ENCODE measurements around the gene YES1.

The YES1 gene

GRCh38 chr18:681985-682384 lies 130.1 kb downstream of the YES1 start:
- no peak overlapping the region for H3K4me2 ChIP-seq (ENCODE audit: low read length)
- no peaks in the 10 kb centered on the region for H3K79me2 ChIP-seq
- no peak overlapping the region for H3K4me3 ChIP-seq (ENCODE audit: low read depth, low read length)
- no peak for TF ChIP-seq CTCF (IDR thresholded peaks at IDR 0.05)
- H2AFZ ChIP-seq: no peak overlapping the region
- H3K36me3 ChIP-seq (ENCODE audit: control insufficient read depth, insufficient read depth, low read length): no peaks in the 10 kb centered on the region
- H3K9me3 ChIP-seq (ENCODE audit: control insufficient read depth, low read length): no peaks in the 10 kb centered on the region
- H3K27me3 ChIP-seq (ENCODE audit: control insufficient read depth, insufficient read depth, low read length): no peaks in the 10 kb centered on the region
- H3K27ac ChIP-seq: no peak overlapping the region
- H3K4me1 ChIP-seq: no peaks in the 10 kb centered on the region
- no peak overlapping the region for H3K9ac ChIP-seq

- no peaks in the 10 kb centered on the region for H3K79me2 ChIP-seq
- H2AFZ ChIP-seq: no peak overlapping the region
- H3K4me2 ChIP-seq (ENCODE audit: low read length): no peak overlapping the region
- TF ChIP-seq CTCF (IDR thresholded peaks at IDR 0.05): no peak
- no peak overlapping the region for H3K4me3 ChIP-seq (ENCODE audit: low read depth, low read length)
- no peaks in the 10 kb centered on the region for H3K36me3 ChIP-seq (ENCODE audit: control insufficient read depth, insufficient read depth, low read length)
- no peaks in the 10 kb centered on the region for H3K27me3 ChIP-seq (ENCODE audit: control insufficient read depth, insufficient read depth, low read length)
- no peaks in the 10 kb centered on the region for H3K4me1 ChIP-seq
- H3K27ac ChIP-seq: no peak overlapping the region
- H3K9ac ChIP-seq: no peak overlapping the region
- H3K9me3 ChIP-seq (ENCODE audit: control insufficient read depth, low read length): no peaks in the 10 kb centered on the region
Observed at GRCh38 chr18:680392-680791, 131.7 kb downstream of the YES1 start.

GRCh38 chr18:679516-679915 lies 132.5 kb downstream of the YES1 start:
- Histone ChIP-seq H3K9ac (no peak overlapping the region), H3K79me2 (no peaks in the 10 kb centered on the region), H3K4me3 (ENCODE audit: low read depth, low read length) (no peak overlapping the region), H3K36me3 (ENCODE audit: control insufficient read depth, insufficient read depth, low read length) (no peaks in the 10 kb centered on the region), H3K4me2 (ENCODE audit: low read length) (no peak overlapping the region), H3K4me1 (no peaks in the 10 kb centered on the region), H3K27me3 (ENCODE audit: control insufficient read depth, insufficient read depth, low read length) (no peaks in the 10 kb centered on the region), H3K27ac (no peak overlapping the region), H2AFZ (no peak overlapping the region), H3K9me3 (ENCODE audit: control insufficient read depth, low read length) (no peaks in the 10 kb centered on the region)
- no peak for TF ChIP-seq CTCF (IDR thresholded peaks at IDR 0.05)

GRCh38 chr18:678482-679182 lies 133.4 kb downstream of the YES1 start:
- Histone ChIP-seq H3K9ac (no peak overlapping the region), H3K4me2 (ENCODE audit: low read length) (no peak overlapping the region), H3K4me3 (ENCODE audit: low read depth, low read length) (no peak overlapping the region), H2AFZ (no peak overlapping the region), H3K27me3 (ENCODE audit: control insufficient read depth, insufficient read depth, low read length) (no peaks in the 10 kb centered on the region), H3K79me2 (no peaks in the 10 kb centered on the region), H3K9me3 (ENCODE audit: control insufficient read depth, low read length) (no peaks in the 10 kb centered on the region), H3K36me3 (ENCODE audit: control insufficient read depth, insufficient read depth, low read length) (no peaks in the 10 kb centered on the region), H3K27ac (no peak overlapping the region), H3K4me1 (no peaks in the 10 kb centered on the region)
- no peak for TF ChIP-seq CTCF (IDR thresholded peaks at IDR 0.05)

- no peak for TF ChIP-seq CTCF (IDR thresholded peaks at IDR 0.05)
- no peaks in the 10 kb centered on the region for H3K36me3 ChIP-seq (ENCODE audit: control insufficient read depth, insufficient read depth, low read length)
- H3K4me3 ChIP-seq (ENCODE audit: low read depth, low read length): no peak overlapping the region
- H2AFZ ChIP-seq: no peak overlapping the region
- no peaks in the 10 kb centered on the region for H3K4me1 ChIP-seq
- no peaks in the 10 kb centered on the region for H3K9me3 ChIP-seq (ENCODE audit: control insufficient read depth, low read length)
- no peak overlapping the region for H3K4me2 ChIP-seq (ENCODE audit: low read length)
- no peaks in the 10 kb centered on the region for H3K79me2 ChIP-seq
- H3K9ac ChIP-seq: no peak overlapping the region
- H3K27ac ChIP-seq: no peak overlapping the region
- no peaks in the 10 kb centered on the region for H3K27me3 ChIP-seq (ENCODE audit: control insufficient read depth, insufficient read depth, low read length)
Observed at GRCh38 chr18:677951-678381, 134.1 kb downstream of the YES1 start.
